Measurements from ENCODE around the gene HTR3A.

The HTR3A gene

DNA sequence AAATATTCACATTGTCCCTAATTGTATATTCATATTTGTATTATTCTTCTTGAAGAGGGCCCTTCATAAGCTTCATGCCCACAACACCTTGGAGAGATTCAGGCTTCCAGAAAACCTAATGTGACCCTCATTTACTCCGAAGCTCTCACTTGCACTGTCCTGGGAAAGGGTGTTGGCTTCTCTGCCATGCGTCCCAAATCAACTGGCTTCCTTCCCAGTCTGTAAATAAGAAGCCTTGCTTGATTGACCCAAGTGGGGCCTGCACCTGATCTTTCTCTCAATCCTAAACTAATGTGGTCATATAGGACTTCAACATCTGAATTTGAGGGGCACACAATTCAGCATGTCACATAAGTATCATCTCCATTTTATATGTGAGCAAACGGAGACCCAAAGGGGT lies 44.1 kb downstream of the HTR3A start:
- DNase-seq: no peak
- Histone ChIP-seq H3K27me3 (no peaks in the 10 kb centered on the region), H3K36me3 (no peaks in the 10 kb centered on the region), H3K4me3 (no peak overlapping the region), H3K9me3 (no peaks in the 10 kb centered on the region), H3K4me1 (no peaks in the 10 kb centered on the region), H3K27ac (no peak overlapping the region)
- TF ChIP-seq, protein P1, sequence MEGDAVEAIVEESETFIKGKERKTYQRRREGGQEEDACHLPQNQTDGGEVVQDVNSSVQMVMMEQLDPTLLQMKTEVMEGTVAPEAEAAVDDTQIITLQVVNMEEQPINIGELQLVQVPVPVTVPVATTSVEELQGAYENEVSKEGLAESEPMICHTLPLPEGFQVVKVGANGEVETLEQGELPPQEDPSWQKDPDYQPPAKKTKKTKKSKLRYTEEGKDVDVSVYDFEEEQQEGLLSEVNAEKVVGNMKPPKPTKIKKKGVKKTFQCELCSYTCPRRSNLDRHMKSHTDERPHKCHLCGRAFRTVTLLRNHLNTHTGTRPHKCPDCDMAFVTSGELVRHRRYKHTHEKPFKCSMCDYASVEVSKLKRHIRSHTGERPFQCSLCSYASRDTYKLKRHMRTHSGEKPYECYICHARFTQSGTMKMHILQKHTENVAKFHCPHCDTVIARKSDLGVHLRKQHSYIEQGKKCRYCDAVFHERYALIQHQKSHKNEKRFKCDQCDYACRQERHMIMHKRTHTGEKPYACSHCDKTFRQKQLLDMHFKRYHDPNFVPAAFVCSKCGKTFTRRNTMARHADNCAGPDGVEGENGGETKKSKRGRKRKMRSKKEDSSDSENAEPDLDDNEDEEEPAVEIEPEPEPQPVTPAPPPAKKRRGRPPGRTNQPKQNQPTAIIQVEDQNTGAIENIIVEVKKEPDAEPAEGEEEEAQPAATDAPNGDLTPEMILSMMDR (IDR thresholded peaks at IDR 0.05): no peak
- intact Hi-C loops (cut with DNase I; ENCODE audit: low total_unique reads): no loop called here

DNA sequence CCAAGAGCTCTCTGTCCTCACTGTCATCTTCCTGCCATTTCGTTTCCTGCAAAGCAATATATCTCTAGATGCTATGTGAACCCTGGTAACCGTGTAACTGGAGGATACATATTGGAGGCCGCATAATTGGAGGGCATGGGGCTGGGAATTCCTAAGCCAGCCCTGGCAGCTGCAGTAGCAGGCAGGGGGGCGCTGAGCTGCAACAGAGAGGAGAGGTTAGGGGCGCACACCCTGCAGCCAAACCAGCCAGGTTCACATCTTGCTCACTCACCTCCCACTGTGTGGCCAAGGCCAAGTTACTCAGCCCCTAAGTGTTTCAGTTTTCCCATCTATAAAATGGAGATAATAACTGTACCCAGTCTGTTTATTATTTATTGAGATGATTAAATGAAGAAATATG lies 44.7 kb downstream of the HTR3A start:
- H3K27me3 ChIP-seq: no peaks in the 10 kb centered on the region
- TF ChIP-seq, protein P1 (IDR thresholded peaks at IDR 0.05): no peak
- intact Hi-C loops (cut with DNase I; ENCODE audit: low total_unique reads): no loop called here
- no peaks in the 10 kb centered on the region for H3K9me3 ChIP-seq
- peaks cover 0 to 3% (median 2%) of the 10 kb centered on the region in 4 donors for H3K4me1 ChIP-seq
- no peaks in the 10 kb centered on the region for H3K36me3 ChIP-seq
- no peak overlapping the region for H3K27ac ChIP-seq
- H3K4me3 ChIP-seq: no peak overlapping the region
- DNase-seq: no peak

DNA sequence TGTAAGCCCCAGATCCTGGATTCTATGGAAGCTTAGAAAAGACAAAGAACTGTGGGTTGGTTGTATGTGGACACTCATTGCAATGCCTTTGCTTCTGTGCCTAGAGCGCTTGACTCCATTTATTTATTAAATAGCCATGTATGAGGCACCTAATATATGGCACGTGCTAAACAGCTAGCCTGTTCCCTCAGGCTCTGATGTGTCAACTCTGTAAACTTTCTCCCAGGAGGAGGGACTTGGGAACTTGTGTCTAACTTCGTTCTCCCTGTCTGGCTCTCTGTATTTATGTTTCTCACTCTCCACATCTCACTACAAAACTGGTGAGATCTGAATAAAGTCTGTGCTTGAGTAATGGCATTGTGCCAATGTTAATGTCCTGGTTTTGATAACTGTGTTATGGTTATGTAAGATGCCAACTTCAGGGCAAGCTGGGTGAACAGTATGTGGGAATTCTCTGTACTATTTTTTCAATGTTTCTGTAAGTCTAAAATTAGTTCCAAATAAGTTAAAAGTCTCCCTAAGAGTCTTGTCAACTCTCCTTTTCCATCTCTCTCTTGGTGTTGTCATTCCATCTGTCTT lies 50.5 kb downstream of the HTR3A start:
- intact Hi-C loops (cut with DNase I; ENCODE audit: low total_unique reads): no loop called here

DNA sequence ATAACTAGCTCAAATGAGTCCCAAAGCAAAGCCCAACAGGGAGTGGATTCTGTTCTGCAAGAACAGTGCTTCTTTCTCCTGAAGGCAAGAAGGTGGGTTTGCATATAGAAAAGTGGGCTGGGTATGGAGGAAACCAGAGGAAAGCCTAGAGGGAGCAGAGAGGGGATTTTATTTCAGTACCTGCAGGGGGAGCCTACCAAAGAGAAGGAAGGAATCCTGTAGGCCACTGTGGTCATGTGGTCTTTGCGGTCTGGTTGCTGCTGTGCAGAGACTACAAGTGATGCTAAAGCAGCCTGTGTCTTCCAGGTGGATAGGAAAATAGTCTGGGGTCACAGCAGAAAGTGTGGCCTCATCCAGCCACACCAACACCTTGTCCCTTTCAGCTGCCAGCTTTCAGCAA lies 51.4 kb downstream of the HTR3A start:
- no peak for DNase-seq
- H3K9me3 ChIP-seq: no peaks in the 10 kb centered on the region
- TF ChIP-seq, protein P1 (IDR thresholded peaks at IDR 0.05): no peak
- H3K36me3 ChIP-seq: no peaks in the 10 kb centered on the region
- peaks cover 0 to 31% (median 17%) of the 10 kb centered on the region in 4 donors for H3K4me1 ChIP-seq
- H3K27me3 ChIP-seq: no peaks in the 10 kb centered on the region
- H3K27ac ChIP-seq: peak overlapping the region; percentile 57 to 71
- intact Hi-C loops (cut with DNase I; ENCODE audit: low total_unique reads): no loop called here
- H3K4me3 ChIP-seq: no peak overlapping the region

More for the DNA sequence above, 50.5 kb downstream of the HTR3A start:
- Histone ChIP-seq H3K4me1 (peaks cover 0 to 22% (median 17%) of the 10 kb centered on the region in 4 donors), H3K4me3 (no peak overlapping the region), H3K36me3 (no peaks in the 10 kb centered on the region), H3K27ac (peak overlapping the region; percentile 57 to 71), H3K27me3 (no peaks in the 10 kb centered on the region), H3K9me3 (no peaks in the 10 kb centered on the region)
- no peak for DNase-seq
- TF ChIP-seq, protein P1 (IDR thresholded peaks at IDR 0.05): no peak

DNA sequence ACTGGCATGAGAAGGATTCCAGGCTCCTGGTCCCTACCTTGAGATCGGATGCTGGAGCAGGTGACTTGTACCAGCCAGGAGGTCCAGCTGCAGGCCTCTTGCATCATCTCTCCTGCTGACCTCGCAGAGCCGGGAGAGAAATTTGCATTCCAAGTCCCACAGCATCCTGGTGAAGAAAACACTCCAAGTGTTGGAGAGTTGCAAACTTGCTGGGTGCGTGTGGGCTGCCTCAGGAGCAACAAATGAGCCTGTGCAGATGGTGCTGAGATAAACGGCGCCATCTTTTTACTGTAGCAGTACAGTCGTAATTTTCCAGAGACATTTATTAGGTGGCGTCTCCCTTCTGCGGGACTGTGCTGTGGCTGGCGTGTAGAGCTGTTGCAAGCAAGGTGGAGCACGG lies 52.5 kb downstream of the HTR3A start:
- Histone ChIP-seq H3K36me3 (no peaks in the 10 kb centered on the region), H3K4me3 (no peak overlapping the region), H3K27me3 (no peaks in the 10 kb centered on the region), H3K27ac (no peak overlapping the region), H3K9me3 (no peaks in the 10 kb centered on the region), H3K4me1 (peaks cover 0 to 42% (median 21%) of the 10 kb centered on the region in 4 donors)
- no peak for DNase-seq
- intact Hi-C loops (cut with DNase I; ENCODE audit: low total_unique reads): no loop called here
- TF ChIP-seq, protein P1 (IDR thresholded peaks at IDR 0.05): no peak

DNA sequence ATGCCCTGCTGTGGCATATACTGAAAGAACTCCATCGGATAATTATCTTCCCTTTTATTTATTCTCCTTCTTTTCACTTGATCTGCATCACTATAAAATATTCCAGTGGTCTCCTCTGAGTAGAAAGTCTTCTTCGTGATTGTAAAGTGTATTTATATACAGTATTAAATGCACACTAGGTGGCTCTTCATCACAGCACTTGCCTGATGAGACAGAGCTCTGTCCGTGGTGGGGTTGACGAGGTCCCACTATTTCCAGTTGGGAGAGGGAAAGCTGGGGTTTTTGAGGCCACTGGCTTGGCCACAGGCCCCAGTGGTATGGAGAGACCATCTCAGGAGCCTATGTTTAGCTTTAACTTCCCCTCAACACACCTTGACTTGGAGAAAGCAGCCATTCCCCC lies 53.0 kb downstream of the HTR3A start:
- Histone ChIP-seq H3K36me3 (no peaks in the 10 kb centered on the region), H3K27ac (no peak overlapping the region), H3K9me3 (no peaks in the 10 kb centered on the region), H3K27me3 (no peaks in the 10 kb centered on the region), H3K4me1 (peaks cover 0 to 46% (median 21%) of the 10 kb centered on the region in 4 donors), H3K4me3 (no peak overlapping the region)
- TF ChIP-seq, protein P1 (IDR thresholded peaks at IDR 0.05): no peak
- no peak for DNase-seq
- intact Hi-C loops (cut with DNase I; ENCODE audit: low total_unique reads): no loop called here

All from tibial artery (tissue), 4 donors.